CD4-positive, CD25-positive, alpha-beta regulatory T cell (primary cell): ENCODE data around the gene MYT1. TPM values are rescaled to one million over a fixed set of nuclear protein-coding genes. Genes with fewer than 3 reads are reported as not detected.
A peak's percentile ranks its signal among the peaks of the same experiment; 100 is the strongest.

Experiments used
- ATAC-seq, 2 donors: fragments of 150-1000 bp; cut with Tn5 transposase; one replicate each; pipeline ENCODE4 v1.10.0; 2021; ENCODE audit warnings: low read depth in 2 of 2, moderate number of reproducible peaks in 2 of 2, moderate library complexity in 1 of 2
- DNase-seq, 3 donors: peaks; one replicate each; pipeline versions ENCODE4 v3.0.0 to v3.0.0-alpha.2; 2012 to 2022; ENCODE audit warnings: mixed read lengths in 1 of 3
- H3K27ac ChIP-seq: one replicate; pipeline ENCODE4 v1.7.0; 2013; ENCODE audit warnings: mild to moderate bottlenecking, low read length; ENCODE audit not compliant: insufficient read depth, poor library complexity, severe bottlenecking
- H3K27me3 ChIP-seq: one replicate; pipeline ENCODE4 v1.7.0; 2013; ENCODE audit warnings: low read length; ENCODE audit not compliant: control insufficient read depth, insufficient read depth
- H3K36me3 ChIP-seq: one replicate; pipeline ENCODE4 v1.7.0; 2013; ENCODE audit warnings: mild to moderate bottlenecking, low read length, moderate library complexity; ENCODE audit not compliant: control insufficient read depth, insufficient read depth
- H3K4me1 ChIP-seq: 2 replicates; pipeline ENCODE4 v1.7.0; 2013; ENCODE audit warnings: mild to moderate bottlenecking, low read length; ENCODE audit not compliant: insufficient read depth, control insufficient read depth, poor library complexity, severe bottlenecking
- H3K4me3 ChIP-seq: one replicate; pipeline ENCODE4 v1.7.0; 2013; ENCODE audit warnings: low read depth, mild to moderate bottlenecking, low read length, moderate library complexity
- H3K9me3 ChIP-seq, 2 experiments: 1 replicate in 1 of 2; 2 replicates in 1 of 2; pipeline ENCODE4 v1.7.0; 2013; ENCODE audit warnings: low read length in 2 of 2, mild to moderate bottlenecking in 1 of 2, moderate library complexity in 1 of 2; ENCODE audit not compliant: control insufficient read depth in 2 of 2
- H3K27ac Mint-ChIP-seq, 3 donors: one replicate each; pipeline ENCODE4 v1.8.0; 2020 to 2022; ENCODE audit warnings: mild to moderate bottlenecking in 3 of 3, mixed read lengths in 3 of 3, moderate library complexity in 2 of 3
- H3K27me3 Mint-ChIP-seq: one replicate; pipeline ENCODE4 v1.8.0; 2022; ENCODE audit warnings: mild to moderate bottlenecking, mixed read lengths
- H3K36me3 Mint-ChIP-seq: one replicate; pipeline ENCODE4 v1.8.0; 2020; ENCODE audit warnings: mixed read lengths
- H3K4me1 Mint-ChIP-seq, 4 donors: one replicate each; pipeline ENCODE4 v1.8.0; 2020 to 2022; ENCODE audit warnings: mixed read lengths in 4 of 4, mild to moderate bottlenecking in 1 of 4
- H3K4me3 Mint-ChIP-seq, 4 donors: one replicate each; pipeline ENCODE4 v1.8.0; 2020 to 2022; ENCODE audit warnings: mild to moderate bottlenecking in 4 of 4, mixed read lengths in 4 of 4, moderate library complexity in 3 of 4
- H3K9me3 Mint-ChIP-seq, 7 donors: one replicate each; pipeline ENCODE4 v1.8.0; 2020 to 2022; ENCODE audit warnings: mixed read lengths in 7 of 7, mild to moderate bottlenecking in 3 of 7, moderate library complexity in 2 of 7
- polyA plus RNA-seq, 4 donors: library from polyadenylated mRNA; unstranded; fragments of 300-500 nt; fragmentation: Illumina TruSeq; gene quantifications; one replicate each; pipeline ENCODE4 v1.2.3, GENCODE V29; 2021
- total RNA-seq: library from RNA; stranded (reverse); gene quantifications from one replicate; pipeline ENCODE4 v1.2.3, GENCODE V29; 2022

The MYT1 gene
- total and polyA plus RNA-seq, 5 donors from 2014 or later, result 0.14 TPM; not detected in 4

- H3K4me3 Mint-ChIP-seq, result peak overlapping the region; percentile 75 to 96 (median 89)
- Histone ChIP-seq H3K27me3 (peaks cover 6% of the 10 kb centered on the region), H3K4me3 (no peak overlapping the region), H3K27ac (no peak overlapping the region), H3K36me3 (no peaks in the 10 kb centered on the region), H3K4me1 (peaks cover 39% of the 10 kb centered on the region), H3K9me3 (no peaks in the 10 kb centered on the region)
- H3K9me3 Mint-ChIP-seq, result no peaks in the 10 kb centered on the region
- H3K27ac Mint-ChIP-seq, result peak overlapping the region in 2 of 3 donors; percentile 68 to 92
- DNase-seq, result no peak
- peaks cover 34% of the 10 kb centered on the region for H3K27me3 Mint-ChIP-seq
- H3K4me1 Mint-ChIP-seq, result peaks cover 30 to 44% (median 32%) of the 10 kb centered on the region in 4 donors
- no peak for ATAC-seq
- H3K36me3 Mint-ChIP-seq, result peaks cover 8% of the 10 kb centered on the region
These were observed 89.9 kb downstream of the MYT1 start for GRCh38 chr20:64254156-64254555.

GRCh38 chr20:64254571-64255360 lies 90.5 kb downstream of the MYT1 start:
- peaks cover 29% of the 10 kb centered on the region for H3K27me3 Mint-ChIP-seq
- H3K4me1 ChIP-seq, result peaks cover 39% of the 10 kb centered on the region
- peak in 1 of 3 donors; percentile 6 for DNase-seq
- H3K36me3 Mint-ChIP-seq, result peaks cover 10% of the 10 kb centered on the region
- no peaks in the 10 kb centered on the region for H3K36me3 ChIP-seq
- no peaks in the 10 kb centered on the region for H3K9me3 ChIP-seq
- ATAC-seq, result no peak
- H3K27me3 ChIP-seq, result peaks cover 6% of the 10 kb centered on the region
- peak overlapping the region; percentile 45 for H3K4me3 ChIP-seq
- peak overlapping the region; percentile 68 to 95 (median 92) for H3K27ac Mint-ChIP-seq
- H3K9me3 Mint-ChIP-seq, result no peaks in the 10 kb centered on the region
- H3K4me3 Mint-ChIP-seq, result peak overlapping the region; percentile 75 to 96 (median 89)
- H3K27ac ChIP-seq, result peak overlapping the region; percentile 81
- H3K4me1 Mint-ChIP-seq, result peaks cover 31 to 49% (median 35%) of the 10 kb centered on the region in 4 donors

- DNase-seq, result peak; percentile 77 to 90 (median 85)
- Histone ChIP-seq H3K4me3 (peak within 1 kb of the TSS; percentile 81), H3K9me3 (no peaks in the 10 kb centered on the region), H3K4me1 (peaks cover 47% of the 10 kb centered on the region), H3K27ac (peak within 1 kb of the TSS; percentile 81), H3K36me3 (peaks cover 4% of the 10 kb centered on the region), H3K27me3 (peaks cover 6% of the 10 kb centered on the region)
- Mint-ChIP-seq H3K36me3 (peaks cover 19% of the 10 kb centered on the region), H3K27me3 (peaks cover 23% of the 10 kb centered on the region), H3K9me3 (no peaks in the 10 kb centered on the region), H3K4me1 (peaks cover 32 to 57% (median 43%) of the 10 kb centered on the region in 4 donors), H3K27ac (peak within 1 kb of the TSS; percentile 97 to 98 (median 98)), H3K4me3 (peak within 1 kb of the TSS; percentile 95 to 99 (median 98))
- peak; percentile 83 to 87 for ATAC-seq
These were observed 91.4 kb downstream of the MYT1 start, which contains the start of gene PCMTD2 for GRCh38 chr20:64255361-64256281. Gene PCMTD2 (plus strand): TSS chr20:64255748. CDS start chr20:64259966, 4,218 bp downstream.

GRCh38 chr20:64256282-64256935 lies 92.2 kb downstream of the MYT1 start:
- Histone ChIP-seq H3K27me3 (peaks cover 6% of the 10 kb centered on the region), H3K4me3 (peak overlapping the region; percentile 81), H3K4me1 (peaks cover 54% of the 10 kb centered on the region), H3K9me3 (no peaks in the 10 kb centered on the region), H3K27ac (peak overlapping the region; percentile 81), H3K36me3 (peaks cover 6% of the 10 kb centered on the region)
- peak overlapping the region; percentile 95 to 99 (median 98) for H3K4me3 Mint-ChIP-seq
- ATAC-seq (no peak), DNase-seq (peak in 2 of 3 donors; percentile 17 to 31)
- peaks cover 38 to 65% (median 50%) of the 10 kb centered on the region in 4 donors for H3K4me1 Mint-ChIP-seq
- peaks cover 24% of the 10 kb centered on the region for H3K36me3 Mint-ChIP-seq
- peak overlapping the region; percentile 97 to 98 (median 98) for H3K27ac Mint-ChIP-seq
- H3K9me3 Mint-ChIP-seq, result no peaks in the 10 kb centered on the region
- H3K27me3 Mint-ChIP-seq, result peaks cover 18% of the 10 kb centered on the region

- H3K27ac ChIP-seq, result no peak overlapping the region
- no peaks in the 10 kb centered on the region for H3K9me3 ChIP-seq
- Mint-ChIP-seq H3K36me3 (peaks cover 24% of the 10 kb centered on the region), H3K9me3 (no peaks in the 10 kb centered on the region), H3K4me3 (peak overlapping the region; percentile 95 to 99 (median 98)), H3K27me3 (peaks cover 14% of the 10 kb centered on the region), H3K27ac (peak overlapping the region; percentile 74 to 98 (median 97)), H3K4me1 (peaks cover 38 to 73% (median 56%) of the 10 kb centered on the region in 4 donors)
- ATAC-seq (no peak), DNase-seq (no peak)
- H3K36me3 ChIP-seq, result peaks cover 6% of the 10 kb centered on the region
- peak overlapping the region; percentile 81 for H3K4me3 ChIP-seq
- H3K4me1 ChIP-seq, result peaks cover 54% of the 10 kb centered on the region
- peaks cover 2% of the 10 kb centered on the region for H3K27me3 ChIP-seq
These were observed 93.0 kb downstream of the MYT1 start for GRCh38 chr20:64257107-64257757.

GRCh38 chr20:64258071-64258823 lies 94.0 kb downstream of the MYT1 start:
- peaks cover 57% of the 10 kb centered on the region for H3K4me1 ChIP-seq
- peaks cover 42 to 84% (median 65%) of the 10 kb centered on the region in 4 donors for H3K4me1 Mint-ChIP-seq

More at GRCh38 chr20:64258071-64258823, 94.0 kb downstream of the MYT1 start:
- Histone ChIP-seq H3K9me3 (no peaks in the 10 kb centered on the region), H3K27me3 (no peaks in the 10 kb centered on the region), H3K36me3 (peaks cover 14% of the 10 kb centered on the region), H3K27ac (no peak overlapping the region), H3K4me3 (peak overlapping the region; percentile 81)
- no peak for DNase-seq
- Mint-ChIP-seq H3K27ac (peak overlapping the region; percentile 66 to 98 (median 97)), H3K4me3 (peak overlapping the region; percentile 65 to 96 (median 84)), H3K36me3 (peaks cover 33% of the 10 kb centered on the region), H3K27me3 (peaks cover 6% of the 10 kb centered on the region), H3K9me3 (peaks cover 0 to 2% (median 0%) of the 10 kb centered on the region in 7 donors)
- no peak for ATAC-seq
